Smooth muscle cell (in vitro differentiated cells): ENCODE data around the gene ZKSCAN5. TPM values are rescaled to one million over a fixed set of nuclear protein-coding genes. Genes with fewer than 3 reads are reported as not detected.

Source experiments
- DNase-seq: peaks from one replicate; lab custom pipeline; 2025; ENCODE audit not compliant: unreplicated experiment; lab: John Stamatoyannopoulos, UW
- H2AFZ ChIP-seq: fragments of 200-600 bp; sonication (generic); 2 replicates; pipeline ENCODE4 v1.6.0; 2016; ENCODE audit warnings: antibody characterized with exemption, low read depth, mild to moderate bottlenecking
- H3F3A ChIP-seq: fragments of 200-600 bp; sonication (generic); 2 replicates; pipeline ENCODE4 v1.6.0; 2017; ENCODE audit warnings: antibody characterized with exemption, low read depth
- H3K27ac ChIP-seq: fragments of 200-600 bp; sonication (generic); 2 replicates; pipeline ENCODE4 v1.5.1; 2016; ENCODE audit warnings: low read depth, mild to moderate bottlenecking
- H3K27me3 ChIP-seq: fragments of 200-600 bp; sonication (generic); 2 replicates; pipeline ENCODE4 v1.6.1; 2016; ENCODE audit warnings: low read depth, mild to moderate bottlenecking
- H3K36me3 ChIP-seq: fragments of 200-600 bp; sonication (generic); 2 replicates; pipeline ENCODE4 v1.5.1; 2016; ENCODE audit warnings: low read depth
- H3K4me1 ChIP-seq: fragments of 200-600 bp; sonication (generic); 2 replicates; pipeline ENCODE4 v1.5.1; 2016; ENCODE audit warnings: low read depth
- H3K4me2 ChIP-seq: fragments of 200-600 bp; sonication (generic); 2 replicates; pipeline ENCODE4 v1.6.0; 2016; ENCODE audit warnings: mild to moderate bottlenecking
- H3K4me3 ChIP-seq: fragments of 200-600 bp; sonication (generic); 2 replicates; pipeline ENCODE4 v1.5.1; 2016; ENCODE audit warnings: mild to moderate bottlenecking
- H3K79me2 ChIP-seq: fragments of 200-600 bp; sonication (generic); 2 replicates; pipeline ENCODE4 v1.6.0; 2016; ENCODE audit warnings: low read depth, mild to moderate bottlenecking
- H3K9ac ChIP-seq: fragments of 200-600 bp; sonication (generic); 2 replicates; pipeline ENCODE4 v1.6.0; 2016; ENCODE audit warnings: low read depth
- H3K9me3 ChIP-seq: fragments of 200-600 bp; sonication (generic); replicated peaks from 2 replicates; pipeline ENCODE4 v1.5.1; 2016; ENCODE audit warnings: low read depth
- H4K20me1 ChIP-seq: fragments of 200-600 bp; sonication (generic); 2 replicates; pipeline ENCODE4 v1.6.0; 2016; ENCODE audit warnings: low read depth
- CTCF ChIP-seq: fragments of 200-600 bp; sonication (generic); IDR thresholded peaks from 2 replicates; pipeline ENCODE4 v1.5.1; 2017; ENCODE audit warnings: borderline replicate concordance, mild to moderate bottlenecking, antibody characterized with exemption; ENCODE audit not compliant: insufficient read depth, poor library complexity, severe bottlenecking
- WGBS: methylation state at CpG from one replicate; pipeline ENCODE4 v1.1.7; 2016; ENCODE audit warnings: low lambda C conversion rate; 5-methylcytosine and 5-hydroxymethylcytosine counted together
- polyA plus RNA-seq: library from polyadenylated mRNA; unstranded; fragments of >200 nt; fragmentation: Nextera tagmentation; extraction: Ambion mirVana; gene quantifications from 2 replicates; pipeline ENCODE4 v1.2.1, GENCODE V29; 2016
- total RNA-seq: library from RNA; depleted of rRNA; stranded (reverse); fragments of >200 nt; gene quantifications from 2 replicates; pipeline ENCODE4 v1.2.3, GENCODE V29; 2014

The ZKSCAN5 gene
- total and polyA plus RNA-seq, 2 experiments from 2014 or later: 7.6 to 16.5 TPM

- Histone ChIP-seq H3K4me1 (peaks cover 12% of the 10 kb centered on the region), H4K20me1 (peaks cover 16% of the 10 kb centered on the region), H3K79me2 (peaks cover 58% of the 10 kb centered on the region), H3K9ac (peak overlapping the region; percentile 92), H3K36me3 (no peaks in the 10 kb centered on the region), H3F3A (no peaks in the 10 kb centered on the region), H3K4me3 (peak overlapping the region; percentile 96), H3K9me3 (no peaks in the 10 kb centered on the region), H3K27me3 (no peaks in the 10 kb centered on the region), H3K4me2 (peak overlapping the region; percentile 94), H2AFZ (peak overlapping the region; percentile 97), H3K27ac (peak overlapping the region; percentile 91)
- WGBS: 14% methylated on average over 19 of the region's 19 CpGs
- no peak for TF ChIP-seq CTCF
- no peak for DNase-seq
Observed at GRCh38 chr7:99504281-99504602, 220 bp upstream of the ZKSCAN5 start.

GRCh38 chr7:99505324-99505662 lies 831 bp downstream of the ZKSCAN5 start:
- peaks cover 61% of the 10 kb centered on the region for H3K79me2 ChIP-seq
- no peak for TF ChIP-seq CTCF
- no peaks in the 10 kb centered on the region for H3F3A ChIP-seq
- H2AFZ ChIP-seq: peak overlapping the region; percentile 97
- peaks cover 12% of the 10 kb centered on the region for H3K4me1 ChIP-seq
- H3K4me3 ChIP-seq: peak overlapping the region; percentile 96
- H3K36me3 ChIP-seq: no peaks in the 10 kb centered on the region
- peak overlapping the region; percentile 92 for H3K9ac ChIP-seq
- H3K4me2 ChIP-seq: peak overlapping the region; percentile 94
- peak overlapping the region; percentile 91 for H3K27ac ChIP-seq
- H3K9me3 ChIP-seq: no peaks in the 10 kb centered on the region
- no peaks in the 10 kb centered on the region for H3K27me3 ChIP-seq
- DNase-seq: no peak
- 3% methylated on average over 11 of the region's 11 CpGs for WGBS
- H4K20me1 ChIP-seq: peaks cover 25% of the 10 kb centered on the region

GRCh38 chr7:99514050-99514449 lies 9.6 kb downstream of the ZKSCAN5 start:
- Histone ChIP-seq H3K4me1 (no peaks in the 10 kb centered on the region), H3F3A (no peaks in the 10 kb centered on the region), H4K20me1 (peaks cover 25% of the 10 kb centered on the region), H3K4me2 (no peak overlapping the region), H3K27me3 (no peaks in the 10 kb centered on the region), H3K9ac (no peak overlapping the region), H3K4me3 (no peak overlapping the region), H3K36me3 (no peaks in the 10 kb centered on the region), H3K27ac (no peak overlapping the region), H3K79me2 (peaks cover 23% of the 10 kb centered on the region), H2AFZ (no peak overlapping the region), H3K9me3 (no peaks in the 10 kb centered on the region)
- no peak for DNase-seq
- 100% methylated on average over 1 of the region's 1 CpG for WGBS
- TF ChIP-seq CTCF: no peak

GRCh38 chr7:99521399-99521798 lies 16.9 kb downstream of the ZKSCAN5 start:
- DNase-seq: no peak
- WGBS: 95% methylated on average over 3 of the region's 3 CpGs
- no peak for TF ChIP-seq CTCF

More at GRCh38 chr7:99521399-99521798, 16.9 kb downstream of the ZKSCAN5 start:
- Histone ChIP-seq H3K27ac (no peak overlapping the region), H3K9ac (no peak overlapping the region), H3K36me3 (peaks cover 12% of the 10 kb centered on the region), H3F3A (no peaks in the 10 kb centered on the region), H3K9me3 (no peaks in the 10 kb centered on the region), H3K27me3 (no peaks in the 10 kb centered on the region), H3K4me1 (no peaks in the 10 kb centered on the region), H3K79me2 (no peaks in the 10 kb centered on the region), H3K4me2 (no peak overlapping the region), H3K4me3 (no peak overlapping the region), H2AFZ (no peak overlapping the region), H4K20me1 (no peaks in the 10 kb centered on the region)
